Activated naive CD8-positive, alpha-beta T cell treated with anti-CD3 and anti-CD28 coated beads, Interleukin-2, amount 50 U/mL, for 24 hours (primary cell): ENCODE results near the gene OR10A7.

Source experiments
- ATAC-seq: fragments of 150-1000 bp; cut with Tn5 transposase; one replicate; pipeline ENCODE4 v1.10.0; 2021
- DNase-seq: peaks from one replicate; pipeline ENCODE4 v3.0.0; 2021
- H3K27ac Mint-ChIP-seq: one replicate; pipeline ENCODE4 v1.8.0; 2021; ENCODE audit warnings: mild to moderate bottlenecking, mixed read lengths
- H3K27me3 Mint-ChIP-seq: one replicate; pipeline ENCODE4 v1.8.0; 2021; ENCODE audit warnings: mixed read lengths
- H3K36me3 Mint-ChIP-seq: one replicate; pipeline ENCODE4 v1.8.0; 2021; ENCODE audit warnings: low read depth, mixed read lengths
- H3K4me1 Mint-ChIP-seq: one replicate; pipeline ENCODE4 v1.8.0; 2021; ENCODE audit warnings: mixed read lengths
- H3K4me3 Mint-ChIP-seq: one replicate; pipeline ENCODE4 v1.8.0; 2021; ENCODE audit warnings: mild to moderate bottlenecking, moderate library complexity, mixed read lengths
- H3K9me3 Mint-ChIP-seq: one replicate; pipeline ENCODE4 v1.8.0; 2021; ENCODE audit warnings: mixed read lengths

OR10A7 gene

GRCh38 chr12:55258303-55258702 is 37.5 kb downstream of the OR10A7 start:
- H3K27me3 Mint-ChIP-seq: peaks cover 6% of the 10 kb centered on the region
- H3K4me1 Mint-ChIP-seq: no peaks in the 10 kb centered on the region
- no peaks in the 10 kb centered on the region for H3K36me3 Mint-ChIP-seq
- no peaks in the 10 kb centered on the region for H3K9me3 Mint-ChIP-seq
- H3K27ac Mint-ChIP-seq: no peak overlapping the region
- DNase-seq (no peak), ATAC-seq (no peak)
- H3K4me3 Mint-ChIP-seq: no peak overlapping the region
